NCI-H1436 (cell line): ENCODE measurements around the gene CDKAL1.
A peak's percentile ranks its signal among the peaks of the same experiment; 100 is the strongest.

Source experiments
- DNase-seq: peaks from one replicate; lab custom pipeline; 2025; lab: John Stamatoyannopoulos, UW

Gene CDKAL1

GRCh38 chr6:21259660-21260059, 725.4 kb downstream of the CDKAL1 start:
- DNase-seq = no peak

GRCh38 chr6:21262504-21262903, 728.2 kb downstream of the CDKAL1 start:
- DNase-seq = no peak

DNA sequence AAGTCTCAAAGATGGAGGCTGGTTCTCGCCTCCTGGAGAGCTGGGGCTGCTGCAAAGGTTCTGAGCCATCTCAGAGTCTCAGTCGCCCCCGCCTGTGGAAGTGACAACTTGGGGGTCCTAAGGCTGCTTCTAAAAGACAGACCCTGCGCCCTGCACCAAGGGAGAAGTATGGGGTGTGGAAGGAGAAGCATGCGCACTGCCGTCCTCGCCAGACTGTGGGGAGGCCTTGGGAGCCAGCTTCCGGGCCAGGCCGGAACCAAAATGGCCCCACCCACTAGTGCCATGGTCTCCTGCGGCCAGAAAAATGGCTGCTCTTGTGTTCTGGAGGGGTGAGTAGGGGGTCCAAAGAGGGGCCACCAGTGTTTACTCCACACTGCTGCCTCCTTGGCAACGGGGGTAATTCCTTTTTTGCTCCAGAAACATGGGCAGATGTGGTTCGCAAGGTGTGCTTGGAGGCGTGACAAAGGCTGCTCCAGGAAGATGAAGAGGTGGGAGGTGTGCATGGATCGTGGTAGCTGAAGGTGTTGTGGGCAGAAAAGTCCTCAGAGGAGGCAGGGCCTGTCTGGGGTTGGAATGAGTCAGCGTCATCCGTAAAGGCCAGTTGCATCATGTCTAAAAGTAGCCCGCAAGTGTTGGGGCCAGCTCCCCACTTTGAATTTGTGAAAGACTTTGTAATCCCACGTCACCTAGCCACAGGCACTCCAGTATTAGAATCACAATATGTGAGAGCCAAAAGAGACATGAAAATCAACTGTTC, 729.5 kb downstream of the CDKAL1 start:
- DNase-seq = no peak

DNA sequence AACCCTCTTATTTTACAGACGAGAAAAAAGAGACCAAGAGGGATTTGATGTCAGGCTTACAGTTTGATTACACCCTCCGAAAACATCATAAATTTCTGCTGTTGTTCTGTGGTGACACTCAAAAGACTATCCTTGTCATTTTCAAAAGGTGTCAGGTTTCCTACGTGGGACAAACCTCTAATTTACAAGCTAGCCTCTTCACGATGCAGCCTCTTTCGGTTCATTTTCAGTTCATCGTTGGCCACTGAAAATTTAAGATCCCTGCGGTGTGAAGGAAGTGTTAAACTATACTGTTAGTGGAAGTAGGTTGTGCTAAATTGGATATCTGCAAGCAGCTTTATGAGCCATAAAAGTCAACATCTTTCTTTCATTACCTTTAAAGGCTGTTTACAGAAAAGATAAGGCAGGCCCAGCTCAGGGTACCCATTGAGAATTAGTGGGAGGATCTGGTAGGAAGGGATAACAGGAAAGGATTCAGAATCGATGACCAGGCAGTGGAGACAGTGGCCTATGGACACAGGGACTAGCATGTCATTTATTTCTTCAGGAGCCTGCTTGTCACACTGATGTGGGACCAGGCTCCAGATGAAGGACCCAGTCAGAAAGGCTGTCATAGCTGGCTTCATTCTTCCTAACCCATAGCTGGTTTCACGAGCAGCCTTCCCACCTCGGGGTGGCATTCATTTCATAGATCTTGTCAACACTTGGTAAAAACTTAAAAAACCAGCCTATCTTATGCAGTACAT, 730.2 kb downstream of the CDKAL1 start:
- DNase-seq = peak; percentile 45

DNA sequence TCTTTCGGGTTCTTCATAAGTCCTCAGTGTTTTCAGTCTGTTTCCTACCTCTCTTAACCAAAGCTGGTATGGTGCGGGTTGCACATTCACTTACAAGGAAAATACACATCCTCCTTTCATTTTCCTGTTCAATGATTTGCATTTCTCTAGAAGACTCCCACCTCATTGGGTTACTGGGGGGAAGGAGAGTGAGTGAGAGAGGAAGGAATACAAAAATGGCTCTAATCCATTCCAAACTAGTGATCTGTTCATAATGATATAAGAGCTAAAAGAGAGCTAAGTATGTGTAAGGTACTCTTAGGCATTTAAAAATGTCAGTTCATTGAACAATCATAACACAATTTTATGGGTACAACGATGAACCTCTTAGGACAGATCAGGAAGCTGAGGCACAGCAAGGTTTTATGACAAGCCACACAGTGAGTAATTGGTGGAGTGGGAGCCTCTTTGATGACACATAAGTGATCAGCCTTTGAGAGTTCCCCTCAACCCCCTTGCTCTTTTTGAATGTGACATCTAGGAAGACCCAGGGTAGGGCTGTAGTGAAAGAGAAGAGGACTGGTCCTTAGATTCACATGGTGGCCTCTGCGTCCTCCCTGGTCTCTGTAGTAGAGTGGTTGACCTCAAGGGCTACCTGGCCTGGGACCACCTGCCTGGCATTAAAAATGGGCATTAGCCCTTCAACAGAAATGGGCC, 730.9 kb downstream of the CDKAL1 start:
- DNase-seq = no peak

GRCh38 chr6:21265730-21266044, 731.4 kb downstream of the CDKAL1 start:
- DNase-seq = no peak

GRCh38 chr6:21270636-21271201, 736.5 kb downstream of the CDKAL1 start:
- DNase-seq = no peak

- DNase-seq = no peak
Measured at GRCh38 chr6:21271428-21272155, 737.3 kb downstream of the CDKAL1 start.

- no peak for DNase-seq
Measured at GRCh38 chr6:21273451-21273850, 739.2 kb downstream of the CDKAL1 start.

DNA sequence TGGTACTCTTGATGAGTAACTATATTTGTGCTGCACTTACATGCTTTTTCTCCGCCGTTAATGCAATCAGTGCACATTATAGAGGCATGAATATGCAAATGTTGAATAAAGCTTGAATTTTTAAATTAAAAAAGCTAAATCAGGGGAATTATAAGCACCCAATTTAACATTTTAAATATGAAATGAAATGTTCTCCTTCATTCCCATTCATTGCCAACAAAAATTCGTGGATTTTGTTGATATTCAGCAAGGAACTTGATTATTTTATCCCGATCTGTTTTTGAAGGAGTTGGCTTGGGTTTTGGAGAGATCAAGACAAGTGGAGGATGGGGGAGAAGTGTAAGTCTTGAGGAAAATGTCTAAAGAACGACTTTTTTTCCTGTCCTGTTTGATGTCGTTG, 740.6 kb downstream of the CDKAL1 start:
- no peak for DNase-seq

DNA sequence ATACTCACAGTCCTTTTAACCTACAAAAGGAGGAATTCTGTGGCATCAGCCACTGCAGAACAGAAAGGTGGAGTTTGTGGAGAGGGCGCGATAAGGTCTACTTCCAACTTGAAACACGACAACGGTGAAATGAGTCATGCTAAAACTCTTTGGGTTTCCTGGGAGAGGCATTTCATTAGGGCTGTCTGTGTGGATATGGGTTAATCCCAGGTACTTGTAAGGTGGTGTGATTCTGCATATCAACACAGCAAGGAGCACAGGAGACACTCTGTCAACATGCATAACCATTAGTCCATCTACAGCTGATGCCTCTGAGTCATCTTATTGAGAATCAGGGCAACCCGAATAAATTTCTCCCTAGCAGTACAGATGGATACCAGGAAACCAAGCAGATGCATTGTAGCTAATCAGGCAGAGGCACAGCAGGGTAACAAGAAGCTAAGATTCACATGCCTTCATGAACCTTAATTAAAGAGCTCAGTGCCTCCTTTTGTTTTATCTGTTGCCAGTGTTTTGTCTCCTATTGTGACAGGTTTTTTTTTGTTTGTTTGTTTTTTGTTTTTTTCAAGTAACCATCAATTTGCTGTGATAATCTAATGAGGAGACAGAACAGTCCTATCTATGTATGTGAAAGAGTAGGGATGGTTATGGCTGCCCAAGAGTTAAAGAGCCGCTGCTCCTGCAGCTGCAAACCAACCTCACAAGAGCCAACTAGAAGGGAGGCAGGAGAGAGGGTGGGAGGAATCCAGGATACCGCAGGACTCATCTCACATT, 743.5 kb downstream of the CDKAL1 start:
- no peak for DNase-seq

- DNase-seq = no peak
Measured at GRCh38 chr6:21278375-21278745, 744.1 kb downstream of the CDKAL1 start.

DNA sequence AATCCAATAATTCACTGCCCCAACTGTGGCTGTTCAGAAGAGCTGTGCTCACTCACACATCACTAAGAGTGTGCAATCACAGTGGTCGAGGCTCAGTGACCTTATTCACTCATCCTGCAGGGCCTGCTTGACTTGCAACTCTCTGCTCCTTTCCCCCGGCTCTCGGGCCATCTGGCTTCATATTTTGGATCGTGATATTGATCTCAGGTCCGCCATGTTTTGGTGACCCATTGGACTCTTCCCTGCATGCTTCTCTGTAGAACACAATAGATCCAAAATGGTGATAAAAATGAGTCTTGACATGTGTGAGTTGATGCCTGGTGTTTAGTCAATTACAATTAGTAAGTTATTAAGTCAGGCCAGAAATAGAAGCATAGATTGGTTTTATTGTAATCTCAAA, 745.4 kb downstream of the CDKAL1 start:
- no peak for DNase-seq

DNA sequence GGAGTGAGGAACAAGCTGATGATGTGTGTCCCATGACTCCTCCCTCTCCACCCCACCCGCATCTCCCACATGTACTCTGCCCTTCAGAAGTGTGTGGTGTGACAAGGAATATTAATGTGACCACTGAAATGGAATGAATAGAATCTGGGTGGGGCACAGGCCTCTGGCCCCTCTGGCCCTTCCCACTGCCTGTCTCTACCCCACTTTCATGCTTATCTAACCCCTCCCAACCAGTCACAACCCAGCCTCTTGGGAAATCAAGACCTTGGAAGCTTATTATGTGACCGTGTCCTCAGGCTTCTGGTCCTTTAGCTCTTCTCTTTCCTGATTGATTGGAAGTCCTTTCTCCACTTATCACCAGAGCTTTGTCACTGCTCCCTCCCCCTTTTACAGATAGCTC, 747.1 kb downstream of the CDKAL1 start:
- no peak for DNase-seq
